Measurements from ENCODE around the gene TARM1.

Gene TARM1

GRCh38 chr19:54029930-54030490, 51.2 kb downstream of the TARM1 start:
- DNase-seq = no peak

- DNase-seq = no peak
Measured at GRCh38 chr19:54029301-54029700, 51.9 kb downstream of the TARM1 start.

- no peak for DNase-seq
Measured at GRCh38 chr19:54026656-54027055, 54.5 kb downstream of the TARM1 start.

- no peak for DNase-seq
Measured at GRCh38 chr19:54024660-54025059, 56.5 kb downstream of the TARM1 start.

- DNase-seq = no peak
Measured at GRCh38 chr19:54023191-54023590, 58.0 kb downstream of the TARM1 start.

GRCh38 chr19:54021932-54022331, 59.2 kb downstream of the TARM1 start:
- no peak for DNase-seq

GRCh38 chr19:54021363-54021762, 59.8 kb downstream of the TARM1 start:
- DNase-seq = no peak
